SK-N-SH treated with all-trans-retinoic acid at 6 μM for 48 hours (cell line): ENCODE data around the gene UGT2B17.

Experiments
- ARNTL ChIP-seq: fragments of 450-650 bp; formaldehyde crosslinking; IDR thresholded peaks from 2 replicates; pipeline ENCODE4 v1.5.0; 2020; ENCODE audit warnings: low read depth, mild to moderate bottlenecking, moderate library complexity, borderline replicate concordance
- BACH2 ChIP-seq: fragments of 250-450 bp; sonication (Bioruptor Pico); IDR thresholded peaks from 2 replicates; pipeline ENCODE4 v1.9.0; 2021; ENCODE audit warnings: mild to moderate bottlenecking, borderline replicate concordance
- CREB5 ChIP-seq: fragments of 250-450 bp; sonication (Bioruptor Pico); IDR thresholded peaks from 2 replicates; pipeline ENCODE4 v1.5.1; 2020; ENCODE audit warnings: low read depth, mild to moderate bottlenecking, moderate library complexity
- ISL1 ChIP-seq: fragments of 250-450 bp; sonication (Bioruptor Pico); IDR thresholded peaks from 2 replicates; pipeline ENCODE4 v2.1.2; 2022; ENCODE audit warnings: mild to moderate bottlenecking, moderate library complexity
- PATZ1 ChIP-seq: fragments of 250-450 bp; sonication (Bioruptor Pico); IDR thresholded peaks from 2 replicates; pipeline ENCODE4 v1.8.0; 2020; ENCODE audit warnings: mild to moderate bottlenecking, moderate library complexity, borderline replicate concordance
- POU6F1 ChIP-seq: fragments of 250-450 bp; sonication (Bioruptor Pico); IDR thresholded peaks from 2 replicates; pipeline ENCODE4 v1.8.0; 2021; ENCODE audit warnings: low read depth, mild to moderate bottlenecking, moderate library complexity, borderline replicate concordance
- SNAI2 ChIP-seq: fragments of 250-450 bp; sonication (Bioruptor Pico); IDR thresholded peaks from 2 replicates; pipeline ENCODE4 v1.5.0; 2020; ENCODE audit warnings: mild to moderate bottlenecking, moderate library complexity
- TCF4 ChIP-seq: fragments of 250-450 bp; sonication (Bioruptor Pico); IDR thresholded peaks from 2 replicates; pipeline ENCODE4 v1.8.0; 2021; ENCODE audit warnings: mild to moderate bottlenecking, moderate library complexity, borderline replicate concordance
- ZC3H10 ChIP-seq: fragments of 250-450 bp; sonication (Bioruptor Pico); IDR thresholded peaks from 2 replicates; pipeline ENCODE4 v1.5.1; 2021; ENCODE audit warnings: mild to moderate bottlenecking, moderate library complexity
- ZFP3 ChIP-seq: fragments of 250-450 bp; sonication (Bioruptor Pico); IDR thresholded peaks from 2 replicates; pipeline ENCODE4 v1.5.0; 2020; ENCODE audit warnings: mild to moderate bottlenecking, moderate library complexity
- ZFP30 ChIP-seq: fragments of 450-650 bp; formaldehyde crosslinking; IDR thresholded peaks from 2 replicates; pipeline ENCODE4 v1.5.0; 2022; ENCODE audit warnings: mild to moderate bottlenecking, moderate library complexity
- ZNF70 ChIP-seq: fragments of 450-650 bp; formaldehyde crosslinking; IDR thresholded peaks from 2 replicates; pipeline ENCODE4 v1.5.0; 2020; ENCODE audit warnings: mild to moderate bottlenecking, moderate library complexity
- ZNF8 ChIP-seq: fragments of 450-650 bp; formaldehyde crosslinking; IDR thresholded peaks from 2 replicates; pipeline ENCODE4 v1.5.0; 2020; ENCODE audit warnings: mild to moderate bottlenecking, moderate library complexity

GRCh38 chr4:68594678-68595077, 18.6 kb upstream of the UGT2B17 start:
- TF ChIP-seq ARNTL (CRISPR knock-in tag) (no peak), BACH2 (no peak), ZFP3 (CRISPR knock-in tag) (no peak), CREB5 (CRISPR knock-in tag) (no peak), ZFP30 (CRISPR knock-in tag) (no peak), ZNF8 (CRISPR knock-in tag) (no peak), PATZ1 (CRISPR knock-in tag) (no peak), POU6F1 (no peak), SNAI2 (CRISPR knock-in tag) (no peak), ZNF70 (no peak), TCF4 (CRISPR knock-in tag) (no peak), ZC3H10 (CRISPR knock-in tag) (no peak), ISL1 (CRISPR knock-in tag) (no peak)
